GM21576 (cell line): ENCODE results near the gene CABP7.

Source experiments
- ATAC-seq: cut with Tn5 transposase; IDR thresholded peaks from one replicate; pipeline ENCODE4 v1.9.1; 2021; ENCODE audit warnings: mild to moderate bottlenecking, moderate library complexity; ENCODE audit not compliant: unreplicated experiment

Gene CABP7

GRCh38 chr22:29702000-29702930 lies 17.5 kb upstream of the CABP7 start:
- no peak for ATAC-seq

GRCh38 chr22:29702931-29703501 lies 16.8 kb upstream of the CABP7 start:
- no peak for ATAC-seq

- no peak for ATAC-seq
Observed at GRCh38 chr22:29703569-29704195, 16.1 kb upstream of the CABP7 start.

GRCh38 chr22:29704528-29705285 lies 15.1 kb upstream of the CABP7 start:
- ATAC-seq = no peak

GRCh38 chr22:29705651-29706050 lies 14.2 kb upstream of the CABP7 start:
- ATAC-seq = no peak

GRCh38 chr22:29706486-29706885 lies 13.3 kb upstream of the CABP7 start:
- no peak for ATAC-seq

GRCh38 chr22:29707010-29707409 lies 12.8 kb upstream of the CABP7 start:
- ATAC-seq = no peak

GRCh38 chr22:29707471-29707870 lies 12.3 kb upstream of the CABP7 start:
- no peak for ATAC-seq

GRCh38 chr22:29710193-29710592 lies 9.6 kb upstream of the CABP7 start:
- ATAC-seq = no peak

- no peak for ATAC-seq
Observed at GRCh38 chr22:29710922-29711593, 8.7 kb upstream of the CABP7 start.

- ATAC-seq = no peak
Observed at GRCh38 chr22:29712119-29712518, 7.7 kb upstream of the CABP7 start.

- ATAC-seq = no peak
Observed at GRCh38 chr22:29713156-29713727, 6.6 kb upstream of the CABP7 start.

- no peak for ATAC-seq
Observed at GRCh38 chr22:29715240-29715639, 4.6 kb upstream of the CABP7 start.

- ATAC-seq = no peak
Observed at GRCh38 chr22:29715705-29716104, 4.1 kb upstream of the CABP7 start.

GRCh38 chr22:29716814-29717545 lies 2.8 kb upstream of the CABP7 start:
- ATAC-seq = no peak

GRCh38 chr22:29717789-29718188 lies 2.0 kb upstream of the CABP7 start:
- no peak for ATAC-seq

GRCh38 chr22:29718949-29719898 lies 579 bp upstream of the CABP7 start:
- ATAC-seq = no peak

GRCh38 chr22:29720811-29721323 lies 1.1 kb downstream of the CABP7 start:
- ATAC-seq = no peak
